HUES48 (cell line): ENCODE results near the gene TNFRSF9.
"Not testable (repeated sequence)": the region's sequence is repeated elsewhere in the genome, so short reads cannot be mapped to it uniquely, and the experiment has no call there.

Experiments
- H3K27ac ChIP-seq: one replicate; pipeline ENCODE4 v1.7.0; 2013; ENCODE audit warnings: low read depth, low read length, inconsistent platforms
- H3K27me3 ChIP-seq: 2 replicates; pipeline ENCODE4 v1.6.1; 2013; ENCODE audit warnings: mild to moderate bottlenecking, low read length; ENCODE audit not compliant: control insufficient read depth, insufficient read depth
- H3K36me3 ChIP-seq: 2 replicates; pipeline ENCODE4 v1.6.1; 2013; ENCODE audit warnings: low read length; ENCODE audit not compliant: control insufficient read depth, insufficient read depth
- H3K4me1 ChIP-seq: 2 replicates; pipeline ENCODE4 v1.6.1; 2013; ENCODE audit warnings: mild to moderate bottlenecking, low read length; ENCODE audit not compliant: control insufficient read depth, insufficient read depth
- H3K4me3 ChIP-seq: 2 replicates; pipeline ENCODE4 v1.5.1; 2013; ENCODE audit warnings: mild to moderate bottlenecking, low read depth, low read length
- H3K9ac ChIP-seq: 2 replicates; pipeline ENCODE4 v1.6.1; 2013; ENCODE audit warnings: mild to moderate bottlenecking, low read depth, low read length, moderate library complexity
- H3K9me3 ChIP-seq: 2 replicates; pipeline ENCODE4 v1.6.1; 2013; ENCODE audit warnings: low read length; ENCODE audit not compliant: control insufficient read depth, insufficient read depth

TNFRSF9 gene

DNA sequence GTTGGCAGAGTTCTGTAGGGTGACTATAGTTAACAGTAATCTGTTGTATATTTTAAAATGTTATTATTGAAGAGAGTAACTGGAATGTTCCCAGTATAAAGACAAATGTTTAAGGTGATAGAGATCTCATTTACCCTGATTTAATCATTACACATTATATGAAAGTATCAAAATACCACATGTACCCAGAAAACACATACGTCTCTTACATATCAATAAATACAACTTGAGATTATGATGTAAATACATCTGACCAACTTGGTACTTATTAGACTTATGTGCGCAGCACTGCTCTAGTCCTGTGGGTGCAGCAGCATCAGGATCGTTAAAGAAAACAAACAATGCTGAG is 20.2 kb upstream of the TNFRSF9 start:
- Histone ChIP-seq H3K9ac (peak overlapping the region; percentile 58), H3K9me3 (no peaks in the 10 kb centered on the region), H3K4me1 (peaks cover 5% of the 10 kb centered on the region; the same call in 1 of the 2 replicates), H3K4me3 (peak overlapping the region; percentile 92), H3K36me3 (peaks cover 31% of the 10 kb centered on the region), H3K27ac (peak overlapping the region; percentile 84), H3K27me3 (no peaks in the 10 kb centered on the region)

DNA sequence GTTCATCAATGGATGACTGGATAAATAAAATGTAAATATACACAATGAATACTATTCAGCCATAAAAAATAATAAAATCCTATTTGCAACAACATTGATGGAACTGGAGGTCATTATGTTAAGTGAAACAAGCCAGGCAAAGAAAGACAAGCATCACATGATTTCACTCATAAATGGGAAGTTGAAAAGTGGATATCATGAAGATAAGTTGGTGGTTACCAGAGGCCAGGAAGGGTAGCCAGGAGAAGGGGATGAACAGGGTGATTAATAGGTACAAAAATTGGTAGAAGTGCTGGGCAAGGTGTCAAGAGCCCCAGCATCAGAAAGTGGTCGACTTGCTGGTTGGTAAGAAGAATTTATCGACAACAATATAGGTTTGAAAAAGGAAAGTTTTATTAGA is 19.5 kb upstream of the TNFRSF9 start:
- H3K4me1 ChIP-seq, result peaks cover 5% of the 10 kb centered on the region; the same call in 1 of the 2 replicates
- no peaks in the 10 kb centered on the region for H3K27me3 ChIP-seq
- no peak overlapping the region for H3K9ac ChIP-seq
- peak overlapping the region; percentile 92; the same call in 1 of the 2 replicates for H3K4me3 ChIP-seq
- H3K27ac ChIP-seq, result no peak overlapping the region
- peaks cover 24% of the 10 kb centered on the region for H3K36me3 ChIP-seq
- H3K9me3 ChIP-seq, result no peaks in the 10 kb centered on the region

DNA sequence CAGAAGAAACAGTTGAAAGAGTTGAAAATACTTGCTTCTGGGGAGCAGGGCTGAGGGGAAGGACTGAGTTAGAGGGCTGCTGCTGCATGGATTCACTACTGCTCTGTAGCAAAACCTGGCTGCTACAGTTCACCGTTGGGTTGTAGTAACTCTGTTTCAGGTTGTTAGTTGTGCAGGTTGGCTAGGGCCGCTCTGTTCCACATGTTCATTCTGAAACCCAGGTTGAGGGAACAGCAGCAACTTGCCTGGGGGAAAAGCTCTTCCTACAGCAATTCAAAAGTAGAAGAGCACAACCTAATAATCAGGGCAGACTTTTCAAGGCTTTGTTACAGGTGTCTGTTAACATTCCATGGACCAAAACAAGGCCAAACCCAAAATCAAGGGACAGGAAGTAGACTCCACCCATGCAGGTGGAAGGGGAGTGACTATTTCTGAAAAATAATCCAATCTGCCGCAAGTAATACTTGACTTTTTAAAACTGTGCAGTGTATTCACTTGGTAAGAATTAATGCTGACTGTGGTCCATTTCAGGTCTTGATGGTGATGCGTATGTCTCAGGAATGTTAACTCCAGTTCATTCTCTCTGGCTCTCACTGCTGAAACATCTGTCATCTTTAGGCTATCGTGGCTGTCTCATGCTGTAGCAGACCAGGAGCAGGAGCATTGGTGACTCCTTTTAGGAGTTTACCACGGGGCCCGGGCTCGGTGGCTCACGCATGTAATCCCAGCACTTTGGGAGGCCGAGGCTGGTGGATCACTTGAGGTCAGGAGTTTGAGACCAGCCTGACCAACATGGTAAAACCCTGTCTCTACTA is 15.8 kb upstream of the TNFRSF9 start:
- H3K27ac ChIP-seq, result no peak overlapping the region
- no peak overlapping the region for H3K9ac ChIP-seq
- H3K27me3 ChIP-seq, result no peaks in the 10 kb centered on the region
- no peaks in the 10 kb centered on the region for H3K36me3 ChIP-seq
- H3K4me3 ChIP-seq, result no peak overlapping the region
- H3K9me3 ChIP-seq, result no peaks in the 10 kb centered on the region
- H3K4me1 ChIP-seq, result no peaks in the 10 kb centered on the region

DNA sequence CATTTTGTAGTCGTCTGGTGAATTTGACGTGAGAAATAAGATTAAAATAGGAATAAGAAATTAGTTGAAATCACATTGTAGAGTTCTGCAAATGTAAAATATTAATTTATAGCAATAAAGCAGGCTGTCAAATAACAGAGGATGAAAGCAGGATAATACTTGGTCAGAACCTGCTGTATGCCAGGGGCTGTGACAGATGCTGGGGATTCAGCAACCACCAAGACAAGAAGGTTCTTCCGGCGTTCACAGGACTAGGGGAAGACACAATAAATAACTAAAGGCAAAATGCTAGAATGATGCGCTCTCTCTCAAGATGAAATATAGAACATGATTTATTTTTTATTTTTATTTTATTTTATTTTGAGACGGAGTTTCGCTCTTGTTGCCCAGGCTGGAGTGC is 14.0 kb upstream of the TNFRSF9 start:
- Histone ChIP-seq H3K9me3 (no peaks in the 10 kb centered on the region), H3K27me3 (no peaks in the 10 kb centered on the region), H3K4me1 (no peaks in the 10 kb centered on the region), H3K9ac (no peak overlapping the region), H3K27ac (no peak overlapping the region), H3K4me3 (peak overlapping the region; percentile 55), H3K36me3 (no peaks in the 10 kb centered on the region)

DNA sequence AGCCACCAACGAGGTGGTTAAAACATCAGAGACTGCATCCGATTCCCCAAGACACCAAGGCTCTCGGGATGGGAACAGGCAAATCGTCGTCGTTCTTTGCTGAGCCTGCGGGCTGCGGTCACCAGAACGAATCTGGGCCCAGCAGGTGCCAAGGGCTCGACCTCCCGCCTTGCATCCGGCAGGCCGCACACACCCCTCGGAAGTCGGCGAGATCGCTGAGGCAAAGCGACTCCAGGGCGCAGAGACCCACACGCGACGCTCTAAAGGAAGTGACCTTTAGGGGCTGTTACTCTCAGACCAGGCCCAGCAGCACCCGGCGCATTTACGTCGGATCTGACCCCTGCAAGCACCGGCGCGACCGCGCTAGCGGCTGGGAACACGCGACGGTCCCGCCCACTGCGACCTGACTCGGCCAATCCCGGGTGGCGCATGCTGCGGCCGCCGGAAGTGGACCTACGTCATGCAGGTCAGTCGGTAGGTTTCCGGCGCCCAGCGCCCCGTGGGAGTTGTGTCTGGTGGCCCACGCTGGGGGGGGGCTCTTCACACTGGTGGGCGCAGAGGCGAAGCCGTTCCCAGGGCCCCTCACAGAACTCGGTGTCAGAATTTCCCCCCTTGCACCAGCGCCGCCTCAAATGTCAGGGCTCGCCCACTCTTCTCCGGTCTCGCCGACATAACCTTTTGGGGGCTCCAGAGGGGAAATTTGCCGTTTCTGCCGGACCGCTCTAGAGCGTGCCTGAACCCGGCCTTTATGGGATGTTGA is 13.4 kb upstream of the TNFRSF9 start:
- H3K9me3 ChIP-seq, result no peaks in the 10 kb centered on the region
- no peaks in the 10 kb centered on the region for H3K27me3 ChIP-seq
- H3K9ac ChIP-seq, result no peak overlapping the region
- H3K36me3 ChIP-seq, result no peaks in the 10 kb centered on the region
- no peaks in the 10 kb centered on the region for H3K4me1 ChIP-seq
- H3K4me3 ChIP-seq, result peak overlapping the region; percentile 55
- H3K27ac ChIP-seq, result peak overlapping the region; percentile 35

DNA sequence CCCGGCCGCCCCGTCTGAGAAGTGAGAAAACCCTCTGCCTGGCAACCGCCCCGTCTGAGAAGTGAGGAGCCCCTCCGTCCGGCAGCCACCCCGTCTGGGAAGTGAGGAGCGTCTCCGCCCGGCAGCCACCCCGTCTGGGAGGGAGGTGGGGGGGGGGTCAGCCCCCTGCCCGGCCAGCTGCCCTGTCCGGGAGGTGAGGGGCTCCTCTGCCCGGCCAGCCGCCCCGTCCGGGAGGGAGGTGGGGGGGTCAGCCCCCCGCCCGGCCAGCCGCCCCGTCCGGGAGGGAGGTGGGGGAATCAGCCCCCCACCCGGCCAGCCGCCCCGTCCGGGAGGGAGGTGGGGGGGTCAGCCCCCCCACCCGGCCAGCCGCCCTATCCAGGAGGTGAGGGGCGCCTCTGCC is 12.2 kb upstream of the TNFRSF9 start:
- H3K9ac ChIP-seq, H3K4me3 ChIP-seq, H3K4me1 ChIP-seq, H3K36me3 ChIP-seq, H3K27ac ChIP-seq, H3K27me3 ChIP-seq, H3K9me3 ChIP-seq: not testable (repeated sequence)

DNA sequence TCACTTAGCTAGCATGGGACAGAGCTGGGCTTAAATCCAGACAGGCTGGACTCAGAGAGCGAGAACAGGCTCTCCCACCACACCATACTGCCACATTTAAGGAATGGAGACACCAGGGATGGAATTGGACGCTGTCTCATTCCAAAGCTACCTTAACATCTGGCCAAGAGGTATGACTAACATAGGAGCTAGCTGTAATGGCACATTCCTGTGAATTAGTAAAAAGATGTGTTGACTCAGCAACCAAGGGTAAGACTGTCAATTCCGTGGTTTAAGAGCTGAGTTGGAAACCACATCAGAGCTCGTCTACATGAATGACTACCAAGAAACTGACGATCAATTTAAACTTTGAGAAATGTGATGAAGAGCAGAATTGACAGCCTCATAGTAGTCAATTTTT is 8.3 kb upstream of the TNFRSF9 start:
- Histone ChIP-seq H3K9ac (no peak overlapping the region), H3K9me3 (no peaks in the 10 kb centered on the region), H3K4me1 (no peaks in the 10 kb centered on the region), H3K36me3 (no peaks in the 10 kb centered on the region), H3K4me3 (no peak overlapping the region), H3K27me3 (no peaks in the 10 kb centered on the region), H3K27ac (no peak overlapping the region)

DNA sequence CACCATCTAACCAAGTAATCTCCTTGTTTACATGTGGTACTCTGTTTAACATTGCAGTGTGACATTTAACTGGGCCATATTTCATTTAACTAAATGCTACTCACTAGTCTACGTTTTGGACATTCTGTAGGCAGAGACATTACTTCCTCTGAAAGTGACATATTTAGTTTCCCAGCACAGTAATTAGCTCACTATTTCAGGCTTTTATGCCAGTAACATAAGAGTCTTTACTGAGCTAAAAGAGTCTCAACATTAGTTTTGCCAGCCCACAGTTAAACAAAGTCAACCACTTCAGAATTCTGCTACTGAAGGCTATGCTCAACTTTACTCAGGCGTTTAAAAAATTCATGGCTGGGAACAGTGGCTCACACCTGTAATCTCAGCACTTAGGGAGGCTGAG is 2.6 kb upstream of the TNFRSF9 start:
- H3K27me3 ChIP-seq, result peaks cover 46% of the 10 kb centered on the region
- no peaks in the 10 kb centered on the region; the same call in 1 of the 2 replicates for H3K4me1 ChIP-seq
- no peaks in the 10 kb centered on the region for H3K36me3 ChIP-seq
- no peak overlapping the region for H3K27ac ChIP-seq
- H3K9me3 ChIP-seq, result no peaks in the 10 kb centered on the region
- H3K9ac ChIP-seq, result no peak overlapping the region
- H3K4me3 ChIP-seq, result no peak overlapping the region

DNA sequence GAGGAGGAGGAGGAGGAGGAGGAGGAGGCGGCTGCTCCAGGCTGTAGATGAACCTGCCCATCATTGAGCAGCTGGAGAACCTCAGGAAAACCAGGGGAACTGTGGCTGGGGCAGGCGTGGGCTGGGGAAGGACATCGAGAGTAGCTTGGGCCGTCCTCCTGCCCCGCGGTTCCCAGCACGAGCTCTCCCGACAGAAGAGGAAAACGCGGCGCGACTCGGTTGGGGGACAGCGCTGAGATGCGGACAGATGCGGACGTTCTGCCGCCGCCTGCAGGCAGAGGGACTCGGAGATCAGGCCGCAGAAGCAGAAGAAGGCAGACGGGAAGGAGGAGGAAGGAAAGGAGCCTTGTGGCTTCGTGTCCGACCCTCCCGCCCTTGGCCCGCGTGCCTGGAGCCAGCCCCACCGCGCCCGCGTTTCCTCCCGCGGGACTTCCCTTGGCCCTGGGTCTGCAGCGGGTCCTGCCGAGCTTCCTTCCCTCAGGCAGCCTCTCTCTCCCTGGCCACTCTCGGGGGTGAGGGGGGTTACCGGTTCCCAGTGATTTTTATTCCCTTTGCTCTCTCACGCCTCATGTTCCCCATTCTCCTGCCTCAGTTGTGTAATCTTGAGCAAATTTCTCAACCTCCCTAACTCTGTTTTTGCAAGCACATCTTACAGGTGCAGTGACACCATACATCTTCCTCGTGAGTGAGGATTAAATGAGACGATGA is 1.7 kb upstream of the TNFRSF9 start:
- Histone ChIP-seq H3K27me3 (peaks cover 46% of the 10 kb centered on the region), H3K4me1 (no peaks in the 10 kb centered on the region; the same call in 1 of the 2 replicates), H3K36me3 (no peaks in the 10 kb centered on the region), H3K9ac (no peak overlapping the region), H3K27ac (no peak overlapping the region), H3K9me3 (no peaks in the 10 kb centered on the region), H3K4me3 (peak overlapping the region; percentile 47)

DNA sequence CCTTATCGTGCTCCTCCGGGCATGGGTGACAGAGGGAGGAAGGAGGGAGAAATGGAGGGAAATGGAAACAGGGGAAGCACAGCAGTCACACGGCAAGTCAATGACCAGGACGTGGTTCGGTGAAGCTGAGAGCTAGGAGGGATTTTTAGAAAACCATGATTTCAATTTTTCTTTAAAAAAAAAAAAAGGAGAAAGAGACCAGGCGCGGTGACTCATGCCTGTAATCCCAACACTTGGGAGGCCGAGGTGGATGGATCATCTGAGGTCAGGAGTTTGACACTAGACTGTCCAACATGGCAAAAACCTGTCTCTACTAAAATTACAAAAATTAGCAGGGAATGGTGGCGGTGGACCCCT is 776 bp upstream of the TNFRSF9 start:
- H3K4me1 ChIP-seq, result no peaks in the 10 kb centered on the region; the same call in 1 of the 2 replicates
- H3K9me3 ChIP-seq, result no peaks in the 10 kb centered on the region
- no peak overlapping the region for H3K9ac ChIP-seq
- H3K36me3 ChIP-seq, result no peaks in the 10 kb centered on the region
- H3K27ac ChIP-seq, result no peak overlapping the region
- peaks cover 46% of the 10 kb centered on the region for H3K27me3 ChIP-seq
- H3K4me3 ChIP-seq, result no peak overlapping the region

DNA sequence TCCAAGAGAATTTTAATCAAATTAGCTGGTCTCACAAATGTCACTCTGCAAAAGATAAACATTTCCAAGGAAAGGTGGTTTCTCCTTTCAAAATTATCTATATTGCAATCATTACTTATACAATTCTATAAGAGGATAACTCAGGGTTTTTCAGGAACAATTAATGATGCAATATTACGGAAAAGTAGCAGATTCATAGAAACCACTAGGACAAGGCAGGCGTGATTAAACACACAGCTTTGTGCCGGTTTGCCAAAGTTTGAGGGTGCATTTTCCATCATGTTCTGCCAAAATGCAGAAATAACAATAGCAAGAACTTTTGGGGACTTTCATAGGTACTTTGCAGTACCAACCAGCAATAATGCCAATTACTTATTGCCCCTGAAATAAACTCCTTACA is 605 bp downstream of the TNFRSF9 start:
- Histone ChIP-seq H3K36me3 (no peaks in the 10 kb centered on the region), H3K9me3 (no peaks in the 10 kb centered on the region), H3K4me3 (no peak overlapping the region), H3K27me3 (peaks cover 46% of the 10 kb centered on the region), H3K27ac (no peak overlapping the region), H3K4me1 (no peaks in the 10 kb centered on the region; the same call in 1 of the 2 replicates), H3K9ac (no peak overlapping the region)
